Gastroesophageal sphincter (tissue), 4 donors: ENCODE results near the gene ORAI2. TPM values are rescaled to one million over a fixed set of nuclear protein-coding genes. Genes with fewer than 3 reads are reported as not detected.

Experiments
- ATAC-seq: fragments of 150-250 bp; one replicate; pipeline ENCODE4 v1.9.1; 2016; ENCODE audit warnings: mild to moderate bottlenecking, moderate library complexity
- H3K27ac ChIP-seq, 4 donors: fragments of 200-600 bp; sonication (generic) in 3 of 4; 1 replicate in 3 of 4; 2 replicates in 1 of 4; pipeline ENCODE4 v1.5.1; 2016 to 2019
- H3K27me3 ChIP-seq: fragments of 200-600 bp; sonication (generic); one replicate; pipeline ENCODE4 v1.5.1; 2019
- H3K36me3 ChIP-seq, 2 donors: fragments of 200-600 bp; sonication (generic); one replicate each; pipeline ENCODE4 v1.5.1; 2019; ENCODE audit warnings: control low read depth in 1 of 2
- H3K4me1 ChIP-seq, 3 donors: fragments of 200-600 bp; sonication (generic); 1 replicate in 2 of 3; 2 replicates in 1 of 3; pipeline ENCODE4 v1.5.1; 2016 to 2019; ENCODE audit warnings: control low read depth in 2 of 3
- H3K4me3 ChIP-seq, 2 donors: fragments of 200-600 bp; sonication (generic); one replicate each; pipeline ENCODE4 v1.5.1; 2019; ENCODE audit warnings: mild to moderate bottlenecking in 1 of 2, moderate library complexity in 1 of 2
- H3K9me3 ChIP-seq, 3 donors: fragments of 200-600 bp; sonication (generic); one replicate each; pipeline ENCODE4 v1.5.1; 2017 to 2019; ENCODE audit warnings: control low read depth in 2 of 3
- EP300 ChIP-seq: sonication (generic); formaldehyde crosslinking; IDR thresholded peaks from one replicate; pipeline ENCODE4 v1.6.1; 2017; ENCODE audit warnings: antibody characterized with exemption, mild to moderate bottlenecking
- POLR2A ChIP-seq, 2 donors: fragments of 450-650 bp; IDR thresholded peaks; one replicate each; pipeline ENCODE4 v1.6.1; 2017; ENCODE audit warnings: antibody characterized with exemption in 2 of 2, mild to moderate bottlenecking in 2 of 2, moderate library complexity in 1 of 2
- POLR2AphosphoS5 ChIP-seq: sonication (generic); formaldehyde crosslinking; IDR thresholded peaks from one replicate; pipeline ENCODE4 v1.6.1; 2017; ENCODE audit warnings: antibody characterized with exemption
- WGBS, 2 donors: methylation state at CpG; one replicate each; pipeline ENCODE4 v1.1.5; 2018; ENCODE audit warnings: low coverage in 1 of 2; 5-methylcytosine and 5-hydroxymethylcytosine counted together
- total RNA-seq, 4 donors: library from RNA; depleted of rRNA; stranded (reverse); fragments of >200 nt; gene quantifications; one replicate each; pipeline ENCODE4 v1.1.0, GENCODE V29; 2016
- TF ChIP-seq, protein P1 (sequence below), 4 experiments: fragments of 200-600 bp in 2 of 4; fragments of 450-650 bp in 2 of 4; sonication (generic) in 1 of 4; IDR thresholded peaks; one replicate each; pipeline ENCODE4 v1.5.1; 2017 to 2019; ENCODE audit warnings: antibody characterized with exemption in 4 of 4, mild to moderate bottlenecking in 2 of 4, moderate library complexity in 2 of 4

ORAI2 gene
- 10 to 100 TPM in 1 of 4 donors, 1 to 10 TPM in 3; 3.3 to 15.6 (median 6.7) TPM for total RNA-seq

- Histone ChIP-seq H3K4me1 (peaks cover 0 to 31% (median 4%) of the 10 kb centered on the region in 3 donors), H3K9me3 (no peaks in the 10 kb centered on the region), H3K4me3 (peak within 1 kb of the TSS; percentile 66 to 91), H3K36me3 (no peaks in the 10 kb centered on the region), H3K27me3 (no peaks in the 10 kb centered on the region), H3K27ac (peak within 1 kb of the TSS in 3 of 4 donors; percentile 46 to 76 (median 57))
- TF ChIP-seq, protein P1, sequence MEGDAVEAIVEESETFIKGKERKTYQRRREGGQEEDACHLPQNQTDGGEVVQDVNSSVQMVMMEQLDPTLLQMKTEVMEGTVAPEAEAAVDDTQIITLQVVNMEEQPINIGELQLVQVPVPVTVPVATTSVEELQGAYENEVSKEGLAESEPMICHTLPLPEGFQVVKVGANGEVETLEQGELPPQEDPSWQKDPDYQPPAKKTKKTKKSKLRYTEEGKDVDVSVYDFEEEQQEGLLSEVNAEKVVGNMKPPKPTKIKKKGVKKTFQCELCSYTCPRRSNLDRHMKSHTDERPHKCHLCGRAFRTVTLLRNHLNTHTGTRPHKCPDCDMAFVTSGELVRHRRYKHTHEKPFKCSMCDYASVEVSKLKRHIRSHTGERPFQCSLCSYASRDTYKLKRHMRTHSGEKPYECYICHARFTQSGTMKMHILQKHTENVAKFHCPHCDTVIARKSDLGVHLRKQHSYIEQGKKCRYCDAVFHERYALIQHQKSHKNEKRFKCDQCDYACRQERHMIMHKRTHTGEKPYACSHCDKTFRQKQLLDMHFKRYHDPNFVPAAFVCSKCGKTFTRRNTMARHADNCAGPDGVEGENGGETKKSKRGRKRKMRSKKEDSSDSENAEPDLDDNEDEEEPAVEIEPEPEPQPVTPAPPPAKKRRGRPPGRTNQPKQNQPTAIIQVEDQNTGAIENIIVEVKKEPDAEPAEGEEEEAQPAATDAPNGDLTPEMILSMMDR (IDR thresholded peaks at IDR 0.05): no peak
- TF ChIP-seq EP300: no peak
- peak; percentile 87 for ATAC-seq
- no CpG with 5 or more reads among the region's 90 CpGs for WGBS, 2 donors
Measured at GRCh38 chr7:102433219-102434038, at the start of gene ORAI2. Gene ORAI2 (plus strand): TSS chr7:102433575. CDS start chr7:102438957, 5,382 bp downstream.

GRCh38 chr7:102387064-102387463 lies 46.3 kb upstream of the ORAI2 start:
- H3K4me1 ChIP-seq: peaks cover 0 to 6% (median 0%) of the 10 kb centered on the region in 3 donors
- peaks cover 0 to 57% of the 10 kb centered on the region in 2 donors for H3K36me3 ChIP-seq
- H3K4me3 ChIP-seq: no peak overlapping the region
- H3K27ac ChIP-seq: no peak overlapping the region
- H3K27me3 ChIP-seq: no peaks in the 10 kb centered on the region
- 81 to 88% methylated on average over 5 to 6 of the region's 6 CpGs for WGBS, 2 donors
- no peak for TF ChIP-seq POLR2AphosphoS5
- TF ChIP-seq EP300: no peak
- TF ChIP-seq, protein P1 (IDR thresholded peaks at IDR 0.05): no peak
- TF ChIP-seq POLR2A (IDR thresholded peaks at IDR 0.05): no peak
- ATAC-seq: no peak
- H3K9me3 ChIP-seq: no peaks in the 10 kb centered on the region

GRCh38 chr7:102389810-102390209 lies 43.6 kb upstream of the ORAI2 start:
- no peak for ATAC-seq
- H3K27ac ChIP-seq: no peak overlapping the region
- 100% methylated on average over 1 to 2 of the region's 3 CpGs for WGBS, 2 donors
- no peaks in the 10 kb centered on the region for H3K9me3 ChIP-seq
- TF ChIP-seq POLR2AphosphoS5 (no peak), POLR2A (IDR thresholded peaks at IDR 0.05) (no peak), EP300 (no peak)
- TF ChIP-seq, protein P1 (IDR thresholded peaks at IDR 0.05): no peak
- H3K4me3 ChIP-seq: no peak overlapping the region
- peaks cover 0 to 6% (median 0%) of the 10 kb centered on the region in 3 donors for H3K4me1 ChIP-seq
- no peaks in the 10 kb centered on the region for H3K27me3 ChIP-seq
- peaks cover 0 to 47% of the 10 kb centered on the region in 2 donors for H3K36me3 ChIP-seq

DNA sequence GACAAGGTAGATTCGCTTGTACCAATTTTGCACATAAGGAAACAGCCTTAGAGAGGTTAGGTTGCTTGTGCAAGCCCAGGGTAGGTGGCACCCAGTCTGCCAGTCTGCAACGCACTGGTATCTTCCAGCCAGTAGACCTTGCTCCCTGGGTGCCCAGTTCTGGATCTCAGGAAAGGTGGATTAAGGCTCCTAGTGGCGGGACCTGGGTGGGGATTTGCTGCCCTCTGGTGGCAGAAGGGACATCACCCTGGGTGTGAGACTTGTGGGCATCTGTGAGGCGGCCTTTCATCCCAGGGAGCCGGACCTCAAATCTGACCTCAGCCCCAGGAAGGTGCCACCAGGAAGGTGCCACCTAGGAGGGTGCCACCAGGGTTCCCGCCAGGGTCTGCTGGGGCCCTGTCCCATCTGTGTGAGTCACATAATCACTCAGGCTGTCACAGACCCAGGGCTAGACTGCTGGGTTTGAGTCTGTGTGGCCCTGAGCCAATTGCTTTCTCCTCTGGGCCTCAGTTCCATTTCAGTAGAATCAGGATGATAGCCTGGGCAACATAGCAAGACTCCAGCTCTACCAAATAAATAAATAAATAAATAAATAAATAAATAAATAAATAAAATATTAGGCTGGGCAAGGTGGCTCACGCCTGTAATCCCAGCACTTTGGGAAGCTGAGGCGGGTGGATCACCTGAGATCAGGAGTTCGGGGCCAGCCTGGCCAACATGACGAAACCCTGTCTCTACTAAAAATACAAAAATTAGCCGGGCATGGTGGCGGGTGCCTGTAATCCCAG lies 42.5 kb upstream of the ORAI2 start:
- peaks cover 0 to 13% (median 0%) of the 10 kb centered on the region in 3 donors for H3K4me1 ChIP-seq
- WGBS, 2 donors: 83 to 92% methylated on average over 3 to 6 of the region's 12 CpGs
- TF ChIP-seq POLR2AphosphoS5 (peak; percentile 14), POLR2A (IDR thresholded peaks at IDR 0.05) (no peak), EP300 (no peak)
- TF ChIP-seq, protein P1 (IDR thresholded peaks at IDR 0.05): peak; percentile 89 to 95 (median 91)

More for the DNA sequence above, 42.5 kb upstream of the ORAI2 start:
- no peak overlapping the region for H3K27ac ChIP-seq
- H3K36me3 ChIP-seq: peaks cover 0 to 37% of the 10 kb centered on the region in 2 donors
- ATAC-seq: peak; percentile 79
- H3K27me3 ChIP-seq: no peaks in the 10 kb centered on the region
- no peaks in the 10 kb centered on the region for H3K9me3 ChIP-seq
- H3K4me3 ChIP-seq: no peak overlapping the region
